Measurements from ENCODE around the gene SMAD4.

Gene SMAD4

DNA sequence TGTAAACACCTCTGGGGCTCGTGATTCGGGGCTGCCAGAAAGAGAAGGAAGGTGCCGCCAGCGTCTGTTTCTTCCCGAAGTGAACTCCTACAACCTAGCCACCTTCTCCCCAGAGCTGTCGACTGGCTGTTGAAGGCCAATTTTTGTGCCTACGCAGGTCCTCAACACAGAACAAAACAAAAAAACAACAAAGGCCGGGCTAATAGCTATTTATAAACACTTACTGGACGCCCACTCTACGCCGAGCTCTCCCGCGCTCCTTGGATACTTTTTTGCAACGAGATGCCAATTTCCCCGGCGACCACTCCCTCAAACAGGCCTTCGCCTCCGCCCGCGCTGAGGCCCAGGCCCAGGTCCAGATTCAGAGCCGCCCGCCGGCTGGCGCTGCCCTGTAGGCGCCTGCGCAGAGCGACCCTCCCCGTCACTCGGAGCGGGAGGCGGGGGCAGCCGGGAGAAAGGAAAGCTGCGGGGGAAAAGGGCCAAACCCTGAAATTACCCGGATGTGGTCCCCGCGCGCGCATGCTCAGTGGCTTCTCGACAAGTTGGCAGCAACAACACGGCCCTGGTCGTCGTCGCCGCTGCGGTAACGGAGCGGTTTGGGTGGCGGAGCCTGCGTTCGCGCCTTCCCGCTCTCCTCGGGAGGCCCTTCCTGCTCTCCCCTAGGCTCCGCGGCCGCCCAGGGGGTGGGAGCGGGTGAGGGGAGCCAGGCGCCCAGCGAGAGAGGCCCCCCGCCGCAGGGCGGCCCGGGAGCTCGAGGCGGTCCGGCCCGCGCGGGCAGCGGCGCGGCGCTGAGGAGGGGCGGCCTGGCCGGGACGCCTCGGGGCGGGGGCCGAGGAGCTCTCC, at the start of gene SMAD4:
SMAD4 (plus strand) TSS at position 520 of the 843 bp plus-strand sequence. CDS start 16,834 bp downstream, outside the sequence.
- no peak for TF ChIP-seq CTCF (IDR thresholded peaks at IDR 0.05; ENCODE audit: borderline replicate concordance, control extremely low read depth, extremely low read depth, insufficient read depth, missing control alignments)
- in situ Hi-C loops (cut with MboI; ENCODE audit: low sequenced_read_pairs, unreplicated experiment): no loop called here

DNA sequence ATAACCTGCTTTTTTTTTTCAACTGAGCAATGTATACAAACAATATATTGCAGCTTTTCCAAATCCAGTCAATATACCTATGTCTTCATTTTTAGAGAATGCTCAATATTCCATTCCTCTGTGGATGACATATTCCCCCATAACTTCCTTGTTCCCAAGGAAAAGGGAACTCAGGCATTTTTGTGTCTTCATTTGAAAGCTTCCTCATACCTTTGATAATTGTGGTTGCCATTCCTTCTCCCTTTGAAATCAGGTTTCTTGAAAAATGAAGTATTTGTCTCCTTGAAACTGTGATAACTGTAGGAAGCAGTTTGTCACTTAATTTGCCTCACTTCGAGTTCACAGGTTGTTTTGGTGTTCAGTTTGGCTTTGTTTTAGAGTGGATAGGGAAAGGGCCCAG, 48.6 kb upstream of the SMAD4 start:
- no peak for DNase-seq (ENCODE audit: low spot score)
- in situ Hi-C loops (cut with MboI; ENCODE audit: low sequenced_read_pairs, unreplicated experiment): no loop called here

More for the DNA sequence above, at the start of gene SMAD4:
- peak; percentile 97 for DNase-seq (ENCODE audit: low spot score)

GRCh38 chr18:50982086-50982801, 47.8 kb upstream of the SMAD4 start:
- TF ChIP-seq CTCF (IDR thresholded peaks at IDR 0.05; ENCODE audit: borderline replicate concordance, control extremely low read depth, extremely low read depth, insufficient read depth, missing control alignments): no peak
- no peak for DNase-seq (ENCODE audit: low spot score)
- in situ Hi-C loops (cut with MboI; ENCODE audit: low sequenced_read_pairs, unreplicated experiment): no loop called here

More for the DNA sequence above, 48.6 kb upstream of the SMAD4 start:
- no peak for TF ChIP-seq CTCF (IDR thresholded peaks at IDR 0.05; ENCODE audit: borderline replicate concordance, control extremely low read depth, extremely low read depth, insufficient read depth, missing control alignments)

GRCh38 chr18:50982802-50983179, 47.2 kb upstream of the SMAD4 start:
- in situ Hi-C loops (cut with MboI; ENCODE audit: low sequenced_read_pairs, unreplicated experiment): no loop called here
- DNase-seq (ENCODE audit: low spot score): no peak

DNA sequence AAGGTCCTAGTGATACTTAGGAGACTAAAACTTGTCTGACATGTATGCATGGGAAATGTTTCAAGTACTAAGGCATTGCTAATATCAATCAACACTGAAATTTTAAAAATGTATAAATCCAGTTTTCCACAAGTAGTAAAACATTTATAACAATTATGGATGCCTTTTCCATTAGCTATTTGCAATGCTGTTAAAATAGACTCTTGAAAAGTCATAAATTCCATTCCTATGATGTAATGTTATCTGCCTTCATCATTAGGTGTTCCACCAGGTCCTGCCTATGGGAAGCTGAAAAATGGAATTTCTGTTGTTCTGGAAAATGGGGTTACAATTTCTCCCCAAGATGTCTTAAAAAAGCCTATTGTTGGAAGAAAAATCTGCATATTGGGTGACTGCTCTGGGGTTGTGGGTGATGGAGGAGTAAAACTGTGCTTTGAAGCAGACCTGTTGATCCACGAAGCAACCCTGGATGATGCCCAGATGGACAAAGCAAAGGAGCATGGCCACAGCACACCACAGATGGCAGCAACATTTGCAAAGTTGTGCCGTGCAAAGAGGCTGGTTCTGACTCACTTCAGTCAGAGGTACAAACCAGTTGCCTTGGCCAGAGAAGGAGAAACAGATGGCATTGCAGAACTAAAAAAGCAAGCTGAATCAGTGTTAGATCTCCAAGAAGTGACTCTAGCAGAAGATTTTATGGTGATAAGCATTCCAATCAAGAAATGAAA, 43.5 kb upstream of the SMAD4 start:
- no peak for TF ChIP-seq CTCF (IDR thresholded peaks at IDR 0.05; ENCODE audit: borderline replicate concordance, control extremely low read depth, extremely low read depth, insufficient read depth, missing control alignments)
- in situ Hi-C loops (cut with MboI; ENCODE audit: low sequenced_read_pairs, unreplicated experiment): no loop called here
- DNase-seq (ENCODE audit: low spot score): no peak

More at GRCh38 chr18:50982802-50983179, 47.2 kb upstream of the SMAD4 start:
- no peak for TF ChIP-seq CTCF (IDR thresholded peaks at IDR 0.05; ENCODE audit: borderline replicate concordance, control extremely low read depth, extremely low read depth, insufficient read depth, missing control alignments)

DNA sequence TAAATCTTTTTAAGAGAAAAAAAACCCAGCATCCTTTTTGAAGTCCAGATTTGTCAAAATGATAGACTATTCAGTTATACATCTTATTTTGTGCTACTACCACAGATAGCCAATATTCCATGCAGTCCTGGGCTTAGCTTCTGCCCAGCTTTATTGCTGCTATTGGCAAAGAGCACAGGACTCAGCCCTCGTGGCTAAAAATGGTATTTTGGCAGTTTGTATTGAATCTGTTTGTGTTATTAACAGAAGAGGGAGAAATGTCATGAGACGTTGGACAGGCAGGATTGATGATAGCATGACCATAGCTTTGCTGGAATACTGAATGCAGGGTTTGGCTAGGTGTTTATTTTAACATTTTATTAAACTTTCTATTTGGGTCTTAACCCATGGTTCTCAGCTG, 42.8 kb upstream of the SMAD4 start:
- in situ Hi-C loops (cut with MboI; ENCODE audit: low sequenced_read_pairs, unreplicated experiment): no loop called here
- TF ChIP-seq CTCF (IDR thresholded peaks at IDR 0.05; ENCODE audit: borderline replicate concordance, control extremely low read depth, extremely low read depth, insufficient read depth, missing control alignments): no peak
- DNase-seq (ENCODE audit: low spot score): no peak
